HS-27A (cell line): Measurements from ENCODE around the gene COP1.
"Not testable (repeated sequence)": the region's sequence is repeated elsewhere in the genome, so short reads cannot be mapped to it uniquely, and the experiment has no call there.

Experiments
- DNase-seq: peaks from one replicate; pipeline ENCODE4 v3.0.0-alpha.2; 2012; ENCODE audit warnings: low read depth, missing footprints

The COP1 gene

DNA sequence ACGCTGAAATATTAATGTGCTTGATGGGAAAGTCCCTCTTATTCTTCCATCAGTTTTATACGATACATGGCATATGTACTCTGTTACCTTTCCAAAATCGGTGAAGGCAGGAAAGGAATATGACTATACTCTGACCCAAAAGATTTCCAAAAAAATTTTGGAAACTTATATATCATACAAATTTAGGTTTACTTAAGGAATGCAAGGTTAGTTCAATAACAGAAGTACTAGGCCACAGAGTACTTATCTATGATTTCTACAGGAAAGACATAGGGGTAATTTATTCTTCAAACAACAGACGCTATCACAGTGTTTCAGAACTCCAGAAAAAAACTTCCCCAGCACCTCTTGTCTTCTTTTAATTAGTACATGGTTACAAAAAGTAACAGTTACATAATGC is 84.8 kb downstream of the COP1 start:
- no peak for DNase-seq

DNA sequence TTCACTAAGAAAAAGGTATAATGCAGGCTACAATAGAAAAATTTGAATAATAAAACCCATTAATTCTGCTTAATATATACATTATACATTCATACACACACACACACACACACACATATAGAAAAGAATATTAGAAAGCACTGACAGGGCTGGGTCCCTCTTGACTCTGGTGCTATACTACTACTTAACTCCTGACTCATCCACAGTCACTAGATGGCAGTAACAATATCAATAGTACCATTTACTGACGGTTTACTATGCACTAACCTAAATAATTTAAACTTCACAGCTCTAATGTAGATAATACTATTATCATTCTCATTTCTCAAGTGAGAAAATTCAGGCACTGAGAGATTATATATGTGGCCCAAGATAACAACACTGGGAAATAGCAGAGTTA is 87.5 kb downstream of the COP1 start:
- DNase-seq, result no peak

- no peak for DNase-seq
These were observed 88.1 kb downstream of the COP1 start for GRCh38 chr1:176118985-176119384.

DNA sequence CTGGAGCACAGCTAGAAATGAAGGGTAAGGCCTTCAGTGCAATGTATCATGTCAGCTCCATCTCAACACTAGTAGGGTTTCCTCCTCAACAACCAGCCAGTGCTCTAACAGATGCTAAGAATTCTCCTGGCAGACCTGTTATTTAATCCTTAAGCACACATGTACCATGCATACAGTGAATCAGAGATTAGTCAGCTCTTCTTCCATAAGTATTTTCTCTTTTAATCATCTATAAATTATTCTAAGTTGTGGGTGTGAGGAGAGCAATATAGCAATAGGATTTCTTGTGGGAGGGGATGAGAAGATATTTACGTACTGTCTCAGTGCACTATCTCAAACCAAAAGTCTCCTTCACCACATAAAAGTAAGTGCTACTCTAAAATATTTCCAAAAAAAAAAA is 95.3 kb downstream of the COP1 start:
- no peak for DNase-seq

GRCh38 chr1:176110203-176110602 is 96.9 kb downstream of the COP1 start:
- no peak for DNase-seq

- DNase-seq, result no peak
These were observed 104.2 kb downstream of the COP1 start for GRCh38 chr1:176102768-176103350.

DNA sequence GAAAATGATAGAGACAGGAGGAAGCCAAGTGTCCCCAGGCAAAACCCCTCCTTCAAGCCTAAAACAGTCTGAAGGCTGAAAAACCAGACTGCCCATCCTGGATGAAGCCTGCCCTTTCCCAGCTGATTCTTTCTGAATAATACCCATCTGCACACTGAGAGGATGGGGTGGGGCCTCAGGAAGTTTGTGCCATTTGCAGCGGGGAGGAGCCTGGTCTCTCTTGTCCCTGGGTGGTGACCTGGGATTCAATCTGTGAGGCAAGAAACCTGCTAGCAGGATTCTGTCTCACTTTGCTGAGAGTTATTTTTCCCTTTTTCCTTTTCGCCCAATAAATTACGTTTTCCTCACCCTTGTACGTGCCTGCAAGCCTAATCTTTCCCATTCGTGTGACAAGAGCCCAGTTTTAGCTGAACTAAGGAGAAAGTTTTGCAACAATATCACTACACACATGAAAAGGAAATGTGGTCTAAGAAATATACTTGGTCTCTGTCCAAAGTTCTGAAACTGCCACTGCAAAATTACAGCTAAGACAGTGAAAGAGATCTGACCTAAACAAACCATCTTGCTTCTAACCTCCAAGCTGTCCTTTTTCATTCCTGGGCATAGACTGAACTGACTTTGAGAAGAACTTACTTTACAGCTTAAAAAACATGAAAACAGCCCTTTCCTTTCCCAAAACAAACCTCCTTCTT is 105.0 kb downstream of the COP1 start:
- DNase-seq, result no peak

- no peak for DNase-seq
These were observed 108.5 kb downstream of the COP1 start for GRCh38 chr1:176098560-176098959.

DNA sequence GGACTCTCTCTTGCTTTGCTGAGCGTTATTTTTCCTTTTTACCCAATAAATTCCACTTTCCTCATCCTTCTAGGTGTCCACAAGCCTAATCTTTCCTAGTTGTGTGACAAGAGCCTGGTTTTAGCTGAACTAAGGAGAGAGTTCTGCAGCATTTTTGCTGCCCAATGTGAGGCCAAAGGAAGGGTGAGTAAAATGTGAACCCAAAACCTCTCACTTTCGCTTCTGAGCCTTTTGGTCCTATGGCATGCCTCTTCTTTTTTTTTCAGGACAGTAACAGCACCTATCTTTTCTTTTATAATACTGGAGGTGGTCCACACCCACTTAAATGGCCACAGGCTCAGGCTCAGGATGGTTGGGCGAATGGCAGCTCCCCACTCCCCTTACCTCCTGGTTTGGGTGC is 111.1 kb downstream of the COP1 start:
- DNase-seq, result no peak

GRCh38 chr1:176090766-176091165 is 116.3 kb downstream of the COP1 start:
- no peak for DNase-seq

DNA sequence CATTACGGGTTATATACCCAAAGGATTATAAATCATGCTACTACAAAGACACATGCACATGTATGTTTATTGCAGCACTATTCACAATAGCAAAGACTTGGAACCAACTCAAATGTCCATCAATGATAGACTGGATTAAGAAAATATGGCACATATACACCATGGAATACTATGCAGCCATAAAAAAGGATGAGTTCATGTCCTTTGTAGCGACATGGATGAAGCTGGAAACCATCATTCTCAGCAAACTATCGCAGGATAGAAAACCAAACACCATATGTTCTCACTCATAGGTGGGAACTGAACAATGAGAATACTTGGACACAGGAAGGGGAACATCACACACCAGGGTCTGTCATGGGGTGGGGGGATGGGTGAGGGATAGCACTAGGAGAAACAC is 119.3 kb downstream of the COP1 start:
- not testable (repeated sequence) for DNase-seq

DNA sequence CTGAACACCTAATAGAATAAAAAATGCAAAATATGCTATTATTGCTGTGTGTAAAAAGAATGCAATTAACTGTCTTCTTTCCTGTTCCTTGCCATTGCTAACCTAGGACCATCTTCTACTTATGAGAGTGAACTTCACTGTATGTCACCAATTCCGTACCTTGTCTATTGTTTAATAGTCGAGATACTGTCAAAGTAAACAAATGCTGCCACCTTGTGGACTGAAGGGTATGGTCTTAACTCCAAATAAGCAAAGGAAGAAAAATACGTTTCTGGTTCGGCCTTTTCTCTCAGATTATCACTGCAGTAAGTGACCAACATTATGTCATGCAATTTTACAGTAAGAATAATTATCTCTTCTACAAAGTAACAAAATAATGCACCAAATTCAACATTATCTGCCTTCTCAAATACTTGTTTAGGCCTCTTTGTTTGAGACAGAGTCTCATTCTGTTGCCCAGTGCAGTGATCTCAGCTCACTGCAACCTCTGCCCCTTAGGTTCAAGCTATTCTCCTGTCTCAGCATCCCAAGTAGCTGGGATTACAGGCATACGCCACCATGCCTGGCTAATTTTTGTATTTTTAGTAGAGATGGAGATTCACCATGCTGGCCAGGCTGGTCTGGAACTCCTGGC is 133.4 kb downstream of the COP1 start:
- DNase-seq, result peak; percentile 30

- DNase-seq, result no peak
These were observed 138.2 kb downstream of the COP1 start for GRCh38 chr1:176068901-176069300.

DNA sequence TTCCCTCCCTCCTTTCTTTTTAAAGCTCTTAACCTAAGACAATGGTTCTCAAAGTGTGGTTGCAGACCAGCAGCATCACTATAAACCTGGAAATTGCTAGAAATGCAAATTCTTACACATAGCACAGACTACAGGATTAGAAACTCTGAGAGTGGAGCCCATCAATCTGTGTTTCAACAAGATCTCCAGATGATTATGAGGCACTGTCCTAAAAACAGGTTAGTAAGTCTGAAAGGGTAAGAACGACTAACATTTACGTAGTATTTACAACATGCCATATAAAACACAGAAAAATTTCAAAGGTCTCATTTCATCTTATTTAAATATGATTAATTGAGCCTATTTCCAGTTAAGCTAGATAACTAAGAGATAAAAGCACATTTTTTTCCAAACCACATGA is 138.8 kb downstream of the COP1 start:
- no peak for DNase-seq

- DNase-seq, result no peak
These were observed 140.4 kb downstream of the COP1 start for GRCh38 chr1:176066709-176067108.

DNA sequence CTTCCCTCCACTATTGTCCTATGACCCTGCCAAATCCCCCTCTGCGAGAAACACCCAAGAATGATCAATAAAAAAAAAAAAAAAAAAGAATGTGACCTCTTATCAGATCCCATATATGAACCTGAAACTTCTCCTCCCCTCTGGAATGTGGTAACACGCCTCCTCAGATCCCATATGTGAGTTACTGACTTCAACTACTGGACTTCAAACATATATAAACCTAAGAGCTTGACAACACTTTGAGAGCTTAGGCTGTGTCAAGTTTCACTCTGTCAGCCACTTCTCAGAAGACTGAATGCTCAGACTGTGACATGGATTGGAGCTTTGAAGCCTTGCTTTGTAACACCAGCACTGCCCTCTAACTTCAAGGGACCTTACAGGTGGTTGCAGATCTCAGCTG is 148.4 kb downstream of the COP1 start:
- no peak for DNase-seq

- no peak for DNase-seq
These were observed 150.8 kb downstream of the COP1 start for GRCh38 chr1:176056312-176056711.

DNA sequence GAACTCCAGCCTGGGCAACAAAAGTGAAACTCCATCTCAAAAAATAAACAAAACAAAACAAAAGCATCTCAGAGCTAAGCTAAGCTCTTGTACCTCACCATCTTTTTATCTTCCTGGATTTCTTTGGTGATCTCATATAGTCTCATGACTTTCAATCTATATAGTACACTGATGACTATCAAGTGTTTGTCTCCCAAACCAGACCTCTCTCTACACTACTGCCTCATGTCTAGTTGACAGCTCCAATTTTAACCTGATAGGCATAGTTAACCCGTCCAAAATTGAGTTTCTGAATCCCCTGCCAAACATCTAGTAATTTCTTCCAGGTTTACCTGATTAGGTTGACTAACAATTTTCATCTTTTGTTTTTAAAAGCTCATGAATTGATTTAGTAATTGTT is 151.7 kb downstream of the COP1 start:
- DNase-seq, result no peak

GRCh38 chr1:176051902-176052518 is 155.1 kb downstream of the COP1 start:
- DNase-seq, result no peak

DNA sequence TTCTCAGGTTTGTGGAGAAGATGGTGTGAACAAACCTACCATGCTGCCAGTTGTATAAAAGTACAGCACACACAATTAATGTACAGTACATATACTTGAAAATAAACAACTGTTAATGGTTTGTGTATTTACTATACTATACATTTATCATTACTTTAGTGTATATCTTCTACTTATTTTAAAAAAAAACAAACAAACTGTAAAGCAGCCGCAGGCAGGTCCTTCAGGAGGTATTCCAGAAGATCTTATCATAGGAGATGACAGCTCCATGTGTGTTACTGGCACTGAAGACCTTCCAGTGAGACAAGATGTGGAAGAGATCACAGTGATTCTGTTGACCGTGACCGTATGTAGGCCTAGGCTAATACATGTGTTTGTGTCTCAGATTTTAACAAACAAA is 155.7 kb downstream of the COP1 start:
- DNase-seq, result no peak

GRCh38 chr1:176049582-176049981 is 157.5 kb downstream of the COP1 start:
- DNase-seq, result no peak

DNA sequence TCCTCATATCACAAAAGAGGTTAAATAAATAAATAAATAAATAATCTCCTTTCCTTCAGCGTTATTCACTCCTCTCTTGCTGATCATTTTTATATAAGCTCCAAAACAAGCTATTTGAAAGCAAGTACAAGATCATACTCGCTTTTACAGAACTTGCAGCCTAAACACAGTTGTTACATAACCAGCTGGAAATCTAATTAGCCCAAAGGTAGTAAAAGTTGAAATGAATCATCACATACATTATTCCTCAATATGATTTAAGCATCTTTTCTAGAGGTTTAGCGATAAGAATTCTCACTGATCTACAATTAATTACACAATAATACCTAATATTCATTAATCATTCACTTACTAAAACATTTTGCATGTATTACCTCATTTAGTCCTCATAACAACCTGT is 160.2 kb downstream of the COP1 start:
- DNase-seq, result no peak

- no peak for DNase-seq
These were observed 163.5 kb downstream of the COP1 start for GRCh38 chr1:176043537-176043936.
